Keratinocyte (primary cell): ENCODE results near the gene MYH10. TPM values are rescaled to one million over a fixed set of nuclear protein-coding genes. Genes with fewer than 3 reads are reported as not detected.

Experiments
- DNase-seq: peaks from one replicate; pipeline ENCODE4 v3.0.0-alpha.2; 2011; ENCODE audit warnings: low read depth, missing footprints, low spot score
- FAIRE-seq: peaks from 2 replicates; lab custom pipeline; 2011; peaks lifted over from hg19 to GRCh38; lab: Jason Lieb, UNC
- H2AFZ ChIP-seq: 2 replicates; pipeline ENCODE4 v1.6.0; 2012; ENCODE audit warnings: low read length, control low read depth, inconsistent platforms; ENCODE audit not compliant: control insufficient read depth
- H3K27ac ChIP-seq: 2 replicates; pipeline ENCODE4 v1.5.1; 2011; ENCODE audit warnings: low read length; ENCODE audit not compliant: control insufficient read depth, insufficient read depth
- H3K27me3 ChIP-seq: 3 replicates; pipeline ENCODE4 v1.6.0; 2011; ENCODE audit warnings: low read length; ENCODE audit not compliant: control insufficient read depth, insufficient read depth; ENCODE audit errors: extremely low read depth
- H3K36me3 ChIP-seq, 2 experiments: 2 replicates in 1 of 2; 3 replicates in 1 of 2; pipeline ENCODE4 v1.5.1; 2011; ENCODE audit warnings: low read length in 2 of 2, mild to moderate bottlenecking in 1 of 2; ENCODE audit not compliant: control insufficient read depth in 2 of 2, insufficient read depth in 2 of 2; ENCODE audit errors: extremely low read depth in 1 of 2
- H3K4me1 ChIP-seq: 3 replicates; pipeline ENCODE4 v1.5.1; 2011; ENCODE audit warnings: low read length; ENCODE audit not compliant: control insufficient read depth, insufficient read depth; ENCODE audit errors: extremely low read depth
- H3K4me2 ChIP-seq: 3 replicates; pipeline ENCODE4 v1.6.0; 2011; ENCODE audit warnings: low read depth, low read length; ENCODE audit not compliant: control insufficient read depth, insufficient read depth; ENCODE audit errors: extremely low read depth
- H3K4me3 ChIP-seq, 3 experiments: fragments of 200-600 bp in 1 of 3; sonication (generic) in 1 of 3; 2 replicates in 2 of 3; 3 replicates in 1 of 3; pipeline ENCODE4 v1.5.1; 2011 to 2016; ENCODE audit warnings: low read length in 3 of 3, mild to moderate bottlenecking in 3 of 3, control low read depth in 2 of 3, inconsistent platforms in 1 of 3, low read depth in 1 of 3, mixed read lengths in 1 of 3, mixed run types in 1 of 3, moderate library complexity in 1 of 3; ENCODE audit not compliant: control insufficient read depth in 2 of 3, insufficient read depth in 2 of 3; ENCODE audit errors: extremely low read depth in 1 of 3
- H3K79me2 ChIP-seq: 2 replicates; pipeline ENCODE4 v1.6.0; 2012; ENCODE audit warnings: low read length; ENCODE audit not compliant: control insufficient read depth, insufficient read depth
- H3K9ac ChIP-seq: 3 replicates; pipeline ENCODE4 v1.6.0; 2011; ENCODE audit warnings: low read length; ENCODE audit not compliant: control insufficient read depth, insufficient read depth; ENCODE audit errors: extremely low read depth
- H3K9me1 ChIP-seq: 3 replicates; pipeline ENCODE4 v1.6.0; 2011; ENCODE audit warnings: low read length; ENCODE audit not compliant: control insufficient read depth, insufficient read depth; ENCODE audit errors: extremely low read depth
- H3K9me3 ChIP-seq: 2 replicates; pipeline ENCODE4 v1.5.1; 2012; ENCODE audit warnings: low read depth, low read length; ENCODE audit not compliant: control insufficient read depth
- H4K20me1 ChIP-seq: 3 replicates; pipeline ENCODE4 v1.6.0; 2011; ENCODE audit warnings: low read length; ENCODE audit not compliant: control insufficient read depth, insufficient read depth; ENCODE audit errors: extremely low read depth
- EZH2 ChIP-seq: IDR thresholded peaks from one replicate; pipeline ENCODE4 v1.6.1; 2012; ENCODE audit warnings: inconsistent platforms, mild to moderate bottlenecking, low read length, moderate library complexity
- dilution Hi-C: fragments of 300-500 bp; cut with MboI; formaldehyde crosslinking; loops from one replicate; pipeline ENCODE4 v1.7.0; 2020; ENCODE audit warnings: low sequenced_read_pairs; ENCODE audit not compliant: extremely low pct_ligation_motif_present
- polyA plus RNA-seq, 5 experiments: library from polyadenylated mRNA; depleted of rRNA in 3 of 5; stranded (reverse) in 3 of 5; stranded (forward) in 1 of 5; unstranded in 1 of 5; fragments of >200 nt; gene quantifications; 1 replicate in 1 of 5; 2 replicates in 3 of 5; 3 replicates in 1 of 5; pipeline versions ENCODE4 v1.2.1 to v1.2.3, GENCODE V29; 2011 to 2012; ENCODE audit warnings: missing spikeins in 2 of 5, low read depth in 1 of 5, low replicate concordance in 1 of 5
- TF ChIP-seq, protein P1 (sequence below), 3 experiments: IDR thresholded peaks in 1 of 3; conservative IDR thresholded peaks in 1 of 3; optimal IDR thresholded peaks in 1 of 3; 2 replicates in 2 of 3; 3 replicates in 1 of 3; pipeline versions ENCODE3 to v1.5.1; 2011; ENCODE audit warnings: low read length in 3 of 3, mild to moderate bottlenecking in 3 of 3, moderate library complexity in 2 of 3, control low read depth in 1 of 3, inconsistent platforms in 1 of 3; ENCODE audit not compliant: insufficient read depth in 2 of 3; ENCODE audit errors: extremely low read depth in 1 of 3

The MYH10 gene
- polyA plus RNA-seq, 1 donor (not counting 4 experiments of a cell fraction or from before 2014, with no cell fraction given): 21.2 TPM

DNA sequence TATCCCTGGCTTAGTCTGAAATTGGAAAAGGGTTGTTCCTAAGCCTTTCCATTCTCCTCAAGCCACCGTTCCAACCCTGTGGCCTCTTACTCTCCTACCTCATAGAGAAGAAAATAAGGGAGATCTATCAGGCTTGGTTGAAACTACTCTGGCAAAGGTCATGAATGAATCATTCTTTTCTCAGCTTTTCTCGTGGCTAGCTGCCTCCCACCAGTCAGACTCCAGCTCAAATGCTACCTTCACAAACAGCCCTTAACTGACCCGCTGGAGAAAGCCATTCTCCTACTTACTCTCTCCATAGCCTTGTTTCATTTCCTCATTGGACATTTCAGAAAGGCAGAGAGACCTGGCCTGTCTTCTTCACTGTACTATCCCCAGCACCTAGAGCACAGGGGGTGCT lies 8.9 kb downstream of the MYH10 start:
- no peaks in the 10 kb centered on the region for H3K9me3 ChIP-seq
- FAIRE-seq: no peak
- dilution Hi-C loops: no loop called here

DNA sequence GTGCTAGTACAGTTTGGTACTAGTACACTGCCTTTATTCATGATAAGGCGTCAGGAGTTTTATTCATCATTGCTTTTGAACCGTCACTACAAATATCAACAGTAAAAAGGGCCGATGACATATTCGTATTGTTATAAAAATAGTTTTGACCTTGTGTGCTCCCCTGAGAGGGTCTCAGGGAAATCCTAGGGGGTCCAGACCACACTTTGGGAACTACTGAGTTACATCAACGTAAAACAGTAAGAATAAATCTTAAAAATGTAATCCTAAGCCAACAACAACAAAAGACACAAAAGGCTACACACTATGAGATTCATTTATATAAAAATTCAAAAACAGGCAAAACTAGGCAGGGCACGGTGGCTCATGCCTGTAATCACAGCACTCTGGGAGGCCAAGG lies 11.2 kb downstream of the MYH10 start:
- H3K36me3 ChIP-seq: peaks cover 2 to 7% of the 10 kb centered on the region in 2 experiments
- H4K20me1 ChIP-seq: no peaks in the 10 kb centered on the region
- H3K9ac ChIP-seq: no peak overlapping the region
- no peak overlapping the region for H3K27ac ChIP-seq
- no peak for FAIRE-seq
- TF ChIP-seq, protein P1, sequence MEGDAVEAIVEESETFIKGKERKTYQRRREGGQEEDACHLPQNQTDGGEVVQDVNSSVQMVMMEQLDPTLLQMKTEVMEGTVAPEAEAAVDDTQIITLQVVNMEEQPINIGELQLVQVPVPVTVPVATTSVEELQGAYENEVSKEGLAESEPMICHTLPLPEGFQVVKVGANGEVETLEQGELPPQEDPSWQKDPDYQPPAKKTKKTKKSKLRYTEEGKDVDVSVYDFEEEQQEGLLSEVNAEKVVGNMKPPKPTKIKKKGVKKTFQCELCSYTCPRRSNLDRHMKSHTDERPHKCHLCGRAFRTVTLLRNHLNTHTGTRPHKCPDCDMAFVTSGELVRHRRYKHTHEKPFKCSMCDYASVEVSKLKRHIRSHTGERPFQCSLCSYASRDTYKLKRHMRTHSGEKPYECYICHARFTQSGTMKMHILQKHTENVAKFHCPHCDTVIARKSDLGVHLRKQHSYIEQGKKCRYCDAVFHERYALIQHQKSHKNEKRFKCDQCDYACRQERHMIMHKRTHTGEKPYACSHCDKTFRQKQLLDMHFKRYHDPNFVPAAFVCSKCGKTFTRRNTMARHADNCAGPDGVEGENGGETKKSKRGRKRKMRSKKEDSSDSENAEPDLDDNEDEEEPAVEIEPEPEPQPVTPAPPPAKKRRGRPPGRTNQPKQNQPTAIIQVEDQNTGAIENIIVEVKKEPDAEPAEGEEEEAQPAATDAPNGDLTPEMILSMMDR (optimal IDR thresholded peaks at IDR 0.05 in 1 of 3, IDR thresholded peaks at IDR 0.05 in 1 of 3, conservative IDR thresholded peaks at IDR 0.05 in 1 of 3; ENCODE audit: extremely low read depth in 1 of 3, insufficient read depth in 2 of 3, low read length in 3 of 3): no peak
- TF ChIP-seq EZH2: no peak
- DNase-seq: no peak
- no peak overlapping the region for H2AFZ ChIP-seq
- peaks cover 26% of the 10 kb centered on the region for H3K79me2 ChIP-seq
- H3K4me2 ChIP-seq: no peak overlapping the region
- H3K4me3 ChIP-seq: no peak overlapping the region
- H3K4me1 ChIP-seq: no peaks in the 10 kb centered on the region
- dilution Hi-C loops: no loop called here
- H3K27me3 ChIP-seq: no peaks in the 10 kb centered on the region
- H3K9me3 ChIP-seq: no peaks in the 10 kb centered on the region
- H3K9me1 ChIP-seq: no peaks in the 10 kb centered on the region

More for the DNA sequence above, 8.9 kb downstream of the MYH10 start:
- H2AFZ ChIP-seq: no peak overlapping the region
- H3K36me3 ChIP-seq: peaks cover 2 to 7% of the 10 kb centered on the region in 2 experiments
- no peak for DNase-seq
- H3K9me1 ChIP-seq: no peaks in the 10 kb centered on the region
- H4K20me1 ChIP-seq: no peaks in the 10 kb centered on the region
- no peaks in the 10 kb centered on the region for H3K4me1 ChIP-seq
- TF ChIP-seq, protein P1 (optimal IDR thresholded peaks at IDR 0.05 in 1 of 3, IDR thresholded peaks at IDR 0.05 in 1 of 3, conservative IDR thresholded peaks at IDR 0.05 in 1 of 3; ENCODE audit: extremely low read depth in 1 of 3, insufficient read depth in 2 of 3, low read length in 3 of 3): no peak
- no peak for TF ChIP-seq EZH2
- H3K4me2 ChIP-seq: no peak overlapping the region
- no peak overlapping the region for H3K4me3 ChIP-seq
- no peak overlapping the region for H3K9ac ChIP-seq
- peaks cover 27% of the 10 kb centered on the region for H3K79me2 ChIP-seq
- no peaks in the 10 kb centered on the region for H3K27me3 ChIP-seq
- no peak overlapping the region for H3K27ac ChIP-seq
